ENCODE data around the gene CCDC117.

DNA sequence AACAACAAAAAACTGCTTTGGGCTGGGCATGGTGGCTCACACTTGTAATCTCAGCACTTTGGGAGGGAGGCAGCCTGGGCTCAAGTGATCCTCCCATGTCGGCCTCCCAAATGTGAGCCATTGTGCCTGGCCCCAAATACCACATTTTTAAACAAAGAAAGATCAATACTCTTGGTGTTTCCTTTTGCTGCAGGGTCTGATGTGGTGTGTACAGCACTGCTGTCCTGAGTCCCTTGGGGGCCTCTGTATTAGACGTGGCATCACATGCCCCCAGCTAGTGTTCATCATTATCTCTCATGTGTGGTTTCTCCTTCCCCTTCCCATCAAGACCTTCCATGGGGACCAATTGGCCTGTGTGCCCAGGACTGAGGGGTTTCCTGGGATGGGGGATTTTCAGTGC, 48.4 kb downstream of the CCDC117 start:
- TF ChIP-seq CTCF (IDR thresholded peaks at IDR 0.05), result no peak
- no peak for TF ChIP-seq POLR2A (IDR thresholded peaks at IDR 0.05)
